Measurements from ENCODE around the gene TCF4.

Gene TCF4

GRCh38 chr18:55466789-55467188 is 121.2 kb downstream of the TCF4 start:
- no peak for DNase-seq

GRCh38 chr18:55465313-55465712 is 122.7 kb downstream of the TCF4 start:
- DNase-seq = no peak

GRCh38 chr18:55464581-55464980 is 123.4 kb downstream of the TCF4 start:
- no peak for DNase-seq

- DNase-seq = no peak
Measured at GRCh38 chr18:55462652-55463051, 125.3 kb downstream of the TCF4 start.

- DNase-seq = no peak
Measured at GRCh38 chr18:55461848-55462247, 126.1 kb downstream of the TCF4 start.

- DNase-seq = no peak
Measured at GRCh38 chr18:55458456-55459203, 129.4 kb downstream of the TCF4 start.

- no peak for DNase-seq
Measured at GRCh38 chr18:55457028-55457427, 131.0 kb downstream of the TCF4 start.

- no peak for DNase-seq
Measured at GRCh38 chr18:55455938-55456337, 132.1 kb downstream of the TCF4 start.

GRCh38 chr18:55453186-55453585 is 134.8 kb downstream of the TCF4 start:
- DNase-seq = no peak

GRCh38 chr18:55452123-55452611 is 135.8 kb downstream of the TCF4 start:
- DNase-seq = no peak

GRCh38 chr18:55449412-55450140 is 138.4 kb downstream of the TCF4 start:
- no peak for DNase-seq

GRCh38 chr18:55448420-55448819 is 139.6 kb downstream of the TCF4 start:
- DNase-seq = no peak

GRCh38 chr18:55447672-55448018 is 140.3 kb downstream of the TCF4 start:
- DNase-seq = no peak

- no peak for DNase-seq
Measured at GRCh38 chr18:55446996-55447671, 140.9 kb downstream of the TCF4 start.

GRCh38 chr18:55444536-55444935 is 143.5 kb downstream of the TCF4 start:
- DNase-seq = no peak

- DNase-seq = no peak
Measured at GRCh38 chr18:55443776-55444175, 144.2 kb downstream of the TCF4 start.

GRCh38 chr18:55442561-55442960 is 145.4 kb downstream of the TCF4 start:
- DNase-seq = no peak

- no peak for DNase-seq
Measured at GRCh38 chr18:55440988-55441387, 147.0 kb downstream of the TCF4 start.

- no peak for DNase-seq
Measured at GRCh38 chr18:55439056-55439455, 148.9 kb downstream of the TCF4 start.

GRCh38 chr18:55435592-55435991 is 152.4 kb downstream of the TCF4 start:
- no peak for DNase-seq

- no peak for DNase-seq
Measured at GRCh38 chr18:55433648-55434047, 154.3 kb downstream of the TCF4 start.

- DNase-seq = no peak
Measured at GRCh38 chr18:55433140-55433539, 154.9 kb downstream of the TCF4 start.

- DNase-seq = no peak
Measured at GRCh38 chr18:55432307-55433040, 155.5 kb downstream of the TCF4 start.
